Activated naive CD8-positive, alpha-beta T cell treated with anti-CD3 and anti-CD28 coated beads for 36 hours (primary cell): ENCODE results near the gene GLT6D1. TPM values are rescaled to one million over a fixed set of nuclear protein-coding genes. Genes with fewer than 3 reads are reported as not detected.

ENCODE experiments used
- DNase-seq: peaks from one replicate; pipeline ENCODE4 v3.0.0; 2021
- H3K27ac Mint-ChIP-seq: one replicate; pipeline ENCODE4 v1.8.0; 2022; ENCODE audit warnings: mild to moderate bottlenecking, moderate library complexity, mixed read lengths
- H3K27me3 Mint-ChIP-seq: one replicate; pipeline ENCODE4 v1.8.0; 2022; ENCODE audit warnings: mild to moderate bottlenecking, mixed read lengths
- H3K36me3 Mint-ChIP-seq: one replicate; pipeline ENCODE4 v1.8.0; 2021; ENCODE audit warnings: mild to moderate bottlenecking, mixed read lengths
- H3K4me1 Mint-ChIP-seq: one replicate; pipeline ENCODE4 v1.8.0; 2021; ENCODE audit warnings: mixed read lengths
- H3K4me3 Mint-ChIP-seq: one replicate; pipeline ENCODE4 v1.8.0; 2022; ENCODE audit warnings: mild to moderate bottlenecking, moderate library complexity, mixed read lengths
- H3K9me3 Mint-ChIP-seq: one replicate; pipeline ENCODE4 v1.8.0; 2022; ENCODE audit warnings: mixed read lengths
- total RNA-seq, 2 experiments: library from RNA; stranded (reverse); gene quantifications; one replicate each; pipeline ENCODE4 v1.2.3, GENCODE V29; 2021

The GLT6D1 gene
- total RNA-seq, 2 experiments from 2014 or later: not detected

DNA sequence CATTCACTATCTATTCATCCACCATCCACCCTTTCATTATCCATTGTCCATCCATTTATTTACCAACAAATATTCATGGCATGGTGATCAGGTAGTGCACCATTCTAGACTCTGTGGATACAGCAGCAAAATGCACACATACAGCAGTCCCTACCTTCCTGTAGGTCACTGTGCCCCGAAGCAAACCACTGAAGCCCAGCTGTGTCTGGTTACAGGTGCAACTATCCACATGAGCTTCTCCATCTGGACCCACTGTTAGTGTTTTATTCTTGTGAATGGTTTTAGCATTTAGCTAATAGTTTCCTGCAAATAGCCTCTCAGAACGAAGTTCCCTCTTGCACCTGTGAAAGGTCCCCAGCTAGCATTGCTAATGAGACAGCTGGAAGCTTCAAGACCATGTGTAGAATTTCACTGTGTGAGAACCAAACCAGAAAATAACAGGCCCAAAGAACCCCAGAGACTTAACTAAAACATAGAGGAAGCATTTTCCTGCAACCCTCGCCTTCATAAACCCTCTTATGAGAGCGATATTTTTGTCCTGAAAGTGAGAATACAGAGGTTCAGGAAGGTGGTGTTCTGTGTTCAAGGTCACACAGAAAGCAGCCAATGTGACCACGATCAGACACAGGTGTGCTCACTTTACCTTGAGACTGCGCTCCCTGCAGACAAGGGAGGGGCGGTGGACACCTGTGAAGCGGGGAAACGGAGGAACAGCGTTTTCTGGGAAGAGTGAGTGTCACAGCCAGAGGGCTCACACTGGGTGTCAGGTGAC, 59.3 kb downstream of the GLT6D1 start:
- peaks cover 4% of the 10 kb centered on the region for H3K27me3 Mint-ChIP-seq
- H3K4me3 Mint-ChIP-seq: no peak overlapping the region
- no peaks in the 10 kb centered on the region for H3K36me3 Mint-ChIP-seq
- DNase-seq: no peak
- H3K4me1 Mint-ChIP-seq: no peaks in the 10 kb centered on the region
- no peaks in the 10 kb centered on the region for H3K9me3 Mint-ChIP-seq
- H3K27ac Mint-ChIP-seq: no peak overlapping the region

DNA sequence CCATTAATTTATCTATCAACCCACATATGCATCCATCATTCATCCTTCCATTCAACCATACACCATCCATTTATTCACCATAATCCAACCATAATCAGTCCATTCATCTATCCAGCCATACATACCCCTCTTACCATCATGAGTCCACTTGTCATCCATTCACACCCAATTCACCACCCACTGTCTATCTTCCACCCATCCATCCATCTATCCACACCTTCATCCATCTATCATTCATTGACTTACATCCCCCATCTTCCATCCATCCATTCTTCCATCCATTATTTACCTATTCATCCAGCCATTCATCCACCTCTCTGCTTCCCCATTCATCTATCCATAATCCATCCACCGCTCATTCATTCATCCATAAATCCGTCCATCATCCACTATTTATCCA, 60.0 kb downstream of the GLT6D1 start:
- H3K36me3 Mint-ChIP-seq: no peaks in the 10 kb centered on the region
- H3K27me3 Mint-ChIP-seq: peaks cover 4% of the 10 kb centered on the region
- no peaks in the 10 kb centered on the region for H3K4me1 Mint-ChIP-seq
- H3K9me3 Mint-ChIP-seq: no peaks in the 10 kb centered on the region
- DNase-seq: no peak
- H3K4me3 Mint-ChIP-seq: no peak overlapping the region
- H3K27ac Mint-ChIP-seq: no peak overlapping the region

DNA sequence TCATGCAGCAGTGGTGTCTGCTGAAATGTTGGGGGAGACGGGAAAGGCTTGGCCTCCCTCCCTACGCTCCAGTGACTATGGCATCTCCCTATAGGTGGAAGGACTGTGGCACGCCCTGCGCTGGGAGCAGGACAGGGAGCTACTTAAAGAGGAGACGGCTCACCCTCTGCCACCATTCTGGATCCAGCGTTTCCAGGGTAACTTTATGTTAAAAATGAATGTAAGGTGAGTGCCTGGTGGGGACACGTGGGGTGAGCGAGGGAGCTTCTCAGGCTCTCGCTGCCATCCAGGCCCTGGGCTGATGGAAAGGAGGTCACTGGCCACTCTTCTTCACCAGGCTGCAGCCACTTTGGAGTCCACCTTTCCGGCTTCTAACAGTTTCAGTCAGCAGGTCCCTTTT, 62.1 kb downstream of the GLT6D1 start:
- H3K9me3 Mint-ChIP-seq: no peaks in the 10 kb centered on the region
- no peaks in the 10 kb centered on the region for H3K36me3 Mint-ChIP-seq

DNA sequence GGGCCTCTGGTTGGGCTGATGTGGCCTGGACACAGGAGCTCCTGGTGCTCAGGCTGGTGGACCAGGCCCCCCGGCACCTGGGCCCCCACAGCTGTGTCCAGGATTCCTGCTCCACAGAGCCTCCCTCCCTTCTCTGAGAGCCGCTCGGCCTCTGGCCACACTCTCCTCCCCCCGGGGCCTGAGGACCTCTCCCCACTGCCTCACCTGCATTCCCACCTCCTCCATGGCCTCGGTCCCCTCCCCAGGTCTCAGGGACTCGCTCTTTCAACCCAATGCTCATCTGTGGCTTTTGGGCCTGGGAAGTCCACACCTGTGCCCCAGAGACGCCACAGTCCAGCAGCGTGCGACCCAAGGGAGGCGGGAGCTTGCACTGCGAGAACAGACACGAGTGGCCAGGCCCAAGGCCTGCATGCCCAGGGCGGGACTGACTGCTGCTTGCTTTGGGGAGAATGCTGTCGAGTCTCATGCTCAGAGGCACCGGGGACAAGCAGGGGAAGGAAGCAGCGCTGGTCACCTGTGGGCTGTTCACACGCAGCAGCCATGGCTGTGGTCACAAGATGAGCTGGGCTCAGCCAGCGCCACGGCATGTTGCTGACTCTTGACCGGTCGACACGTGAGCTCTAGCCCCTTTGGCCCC, 63.2 kb downstream of the GLT6D1 start:
- Mint-ChIP-seq H3K36me3 (no peaks in the 10 kb centered on the region), H3K9me3 (no peaks in the 10 kb centered on the region), H3K27ac (no peak overlapping the region), H3K4me3 (no peak overlapping the region), H3K27me3 (no peaks in the 10 kb centered on the region), H3K4me1 (no peaks in the 10 kb centered on the region)
- no peak for DNase-seq

More for the DNA sequence above, 62.1 kb downstream of the GLT6D1 start:
- no peak overlapping the region for H3K27ac Mint-ChIP-seq
- H3K4me3 Mint-ChIP-seq: no peak overlapping the region
- no peaks in the 10 kb centered on the region for H3K4me1 Mint-ChIP-seq
- peaks cover 4% of the 10 kb centered on the region for H3K27me3 Mint-ChIP-seq
- no peak for DNase-seq

DNA sequence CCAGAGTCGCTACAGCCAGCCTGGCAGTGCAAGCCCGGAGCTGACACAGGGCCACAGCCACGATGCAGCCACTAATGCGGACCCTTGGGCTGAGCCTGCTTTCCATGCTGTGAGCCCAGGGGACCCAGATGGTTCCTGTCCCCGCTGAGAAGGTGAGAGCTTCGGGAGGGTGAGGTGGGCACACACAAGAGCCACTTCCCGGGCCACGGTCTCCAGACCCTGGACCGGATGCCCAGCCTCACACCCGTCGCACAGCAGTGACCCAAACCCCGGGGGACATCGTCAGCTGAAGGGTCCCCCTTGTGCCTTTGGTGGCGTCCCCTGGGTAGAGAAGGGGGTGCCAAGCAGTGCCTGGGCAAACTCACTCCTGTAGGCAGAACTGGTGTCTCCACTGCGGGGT, 64.4 kb downstream of the GLT6D1 start:
- no peaks in the 10 kb centered on the region for H3K9me3 Mint-ChIP-seq
- no peaks in the 10 kb centered on the region for H3K27me3 Mint-ChIP-seq
- no peak for DNase-seq
- H3K27ac Mint-ChIP-seq: no peak overlapping the region
- no peaks in the 10 kb centered on the region for H3K4me1 Mint-ChIP-seq
- no peak overlapping the region for H3K4me3 Mint-ChIP-seq
- no peaks in the 10 kb centered on the region for H3K36me3 Mint-ChIP-seq

DNA sequence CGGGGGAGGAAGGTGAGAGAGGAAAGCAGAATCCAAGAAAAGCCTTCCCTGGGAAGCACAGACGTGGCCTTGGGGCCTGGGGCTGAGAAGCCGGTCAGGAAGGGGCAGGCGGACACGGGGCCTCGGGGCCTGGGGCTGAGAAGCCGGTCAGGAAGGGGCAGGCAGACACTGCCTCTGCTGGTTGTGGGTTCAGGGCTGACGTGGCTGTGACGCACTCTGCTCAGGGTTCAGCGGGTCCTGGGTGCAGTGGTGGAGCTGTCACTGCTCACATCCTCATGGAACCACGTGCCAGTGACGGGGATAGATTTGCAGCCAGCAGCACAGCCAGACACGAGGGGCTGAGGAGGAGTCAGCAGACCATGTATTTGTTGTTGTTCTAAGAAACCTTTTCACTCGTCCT, 65.0 kb downstream of the GLT6D1 start:
- H3K27ac Mint-ChIP-seq: no peak overlapping the region
- no peaks in the 10 kb centered on the region for H3K4me1 Mint-ChIP-seq
- peaks cover 2% of the 10 kb centered on the region for H3K9me3 Mint-ChIP-seq
- DNase-seq: no peak
- no peaks in the 10 kb centered on the region for H3K36me3 Mint-ChIP-seq
- H3K4me3 Mint-ChIP-seq: no peak overlapping the region
- H3K27me3 Mint-ChIP-seq: no peaks in the 10 kb centered on the region

Other genes with a start within 250 kb of the GLT6D1 start
- gene PPP1R26, start 159.8 kb downstream of the GLT6D1 start, total RNA-seq: under 1 TPM; 0.20 to 0.27 TPM
- gene MRPS2, start 138.9 kb downstream of the GLT6D1 start, total RNA-seq: 10 to 100 TPM; 74.0 to 78.8 TPM
- not detected for gene LCN1, start 118.1 kb downstream of the GLT6D1 start, total RNA-seq
- gene OBP2A, start 93.4 kb downstream of the GLT6D1 start, total RNA-seq: not detected
- not detected for gene PAEP, start 77.8 kb downstream of the GLT6D1 start, total RNA-seq
- not detected for gene LCN9, start 23.8 kb upstream of the GLT6D1 start, total RNA-seq
- gene SOHLH1, start 59.9 kb upstream of the GLT6D1 start, total RNA-seq: not detected
- gene KCNT1, start 62.6 kb upstream of the GLT6D1 start, total RNA-seq: not detected